HL-60/S4 treated with retinoic acid at 250 ng/mL for 4 days and 3 days (cell line): Measurements from ENCODE around the gene GDAP2.
"Not testable (repeated sequence)": the region's sequence is repeated elsewhere in the genome, so short reads cannot be mapped to it uniquely, and the experiment has no call there.

Source experiments
- in situ Hi-C: fragments of 300-500 bp; cut with MboI; formaldehyde crosslinking; loops from 2 replicates; pipeline ENCODE4 v1.7.0; 2022; ENCODE audit warnings: low sequenced_read_pairs

GDAP2 gene

GRCh38 chr1:117902944-117903343, 26.5 kb downstream of the GDAP2 start:
- in situ Hi-C loops, result loop anchor here (10.0 kb wide), 1 partner anchor 378 kb away; no protein-coding TSS in a partner anchor

- in situ Hi-C loops, result loop anchor here (10.0 kb wide), 1 partner anchor 375 kb away; no protein-coding TSS in a partner anchor
These were observed 29.6 kb downstream of the GDAP2 start for GRCh38 chr1:117899801-117900200.

DNA sequence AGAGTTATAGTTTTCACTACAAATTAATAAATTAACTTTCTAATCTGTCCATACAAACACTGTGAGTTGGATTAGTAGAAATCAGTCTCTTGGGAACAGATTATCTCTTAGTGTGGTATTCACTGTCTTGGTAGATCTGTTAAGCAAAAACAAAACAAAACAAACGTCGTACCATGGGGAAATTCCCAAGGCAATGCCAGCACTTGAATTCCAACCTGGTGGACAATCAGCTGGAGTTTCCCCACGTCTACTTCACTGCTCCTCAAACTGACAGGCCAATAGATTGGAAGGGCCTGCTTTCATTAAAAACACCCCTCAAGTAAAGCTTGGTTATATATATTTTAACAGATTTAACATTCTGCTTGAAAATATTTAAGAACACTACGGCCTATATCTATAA, 31.9 kb downstream of the GDAP2 start:
- in situ Hi-C loops, result no loop called here

- in situ Hi-C loops, result no loop called here
These were observed 33.8 kb downstream of the GDAP2 start for GRCh38 chr1:117895482-117896114.

- in situ Hi-C loops, result no loop called here
These were observed 35.3 kb downstream of the GDAP2 start for GRCh38 chr1:117894078-117894477.

- in situ Hi-C loops, result no loop called here
These were observed 36.9 kb downstream of the GDAP2 start for GRCh38 chr1:117892512-117892911.

DNA sequence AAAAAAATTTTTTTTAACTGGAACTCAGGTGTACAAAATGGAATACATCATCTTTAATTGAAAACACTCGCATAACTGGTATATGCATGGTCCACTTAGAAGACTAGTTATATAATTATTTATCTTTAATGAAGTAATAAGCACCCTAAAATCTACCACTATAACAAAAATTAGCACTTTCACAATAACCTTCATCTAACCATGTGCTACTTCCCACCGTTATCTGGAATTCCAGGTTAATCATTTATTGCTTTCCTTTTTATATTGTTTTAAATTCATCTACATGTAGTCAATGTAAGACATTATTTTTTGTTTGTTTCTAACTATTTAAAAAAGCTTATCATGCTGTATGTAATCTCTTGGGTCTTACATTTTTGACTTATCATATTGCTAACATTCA, 39.0 kb downstream of the GDAP2 start:
- in situ Hi-C loops, result no loop called here

DNA sequence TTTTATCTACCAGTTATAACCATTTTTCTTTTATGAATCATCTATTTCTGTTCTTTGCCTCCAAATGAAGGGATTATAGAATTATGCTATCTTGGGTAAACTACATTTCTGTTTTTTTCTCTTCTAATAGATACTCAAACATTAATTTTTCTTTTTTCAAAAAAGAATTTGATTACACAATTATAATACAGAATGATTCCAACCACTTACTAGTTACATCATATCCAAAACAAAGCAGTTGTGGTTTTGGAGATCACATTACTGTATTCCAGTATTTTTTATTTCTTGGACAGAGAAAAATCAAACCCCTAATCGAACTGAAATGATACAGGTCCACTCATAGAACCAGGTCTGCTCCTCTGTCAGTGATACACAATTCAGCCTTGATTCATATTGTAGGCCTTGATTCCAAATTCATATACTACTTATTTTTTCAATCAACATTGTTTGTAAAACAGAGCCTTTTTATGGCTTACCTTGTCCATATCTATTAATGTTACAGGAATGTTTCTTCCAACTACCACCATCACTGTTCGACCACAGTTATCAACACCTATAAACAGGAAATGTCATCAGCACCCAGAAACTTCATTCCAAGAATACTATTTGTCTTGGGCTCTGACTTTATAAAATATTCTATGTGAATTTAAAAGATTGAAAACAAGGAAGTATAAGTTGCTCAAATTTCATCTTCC, 43.2 kb downstream of the GDAP2 start:
- in situ Hi-C loops, result no loop called here

- in situ Hi-C loops, result no loop called here
These were observed 45.8 kb downstream of the GDAP2 start for GRCh38 chr1:117883616-117884015.

DNA sequence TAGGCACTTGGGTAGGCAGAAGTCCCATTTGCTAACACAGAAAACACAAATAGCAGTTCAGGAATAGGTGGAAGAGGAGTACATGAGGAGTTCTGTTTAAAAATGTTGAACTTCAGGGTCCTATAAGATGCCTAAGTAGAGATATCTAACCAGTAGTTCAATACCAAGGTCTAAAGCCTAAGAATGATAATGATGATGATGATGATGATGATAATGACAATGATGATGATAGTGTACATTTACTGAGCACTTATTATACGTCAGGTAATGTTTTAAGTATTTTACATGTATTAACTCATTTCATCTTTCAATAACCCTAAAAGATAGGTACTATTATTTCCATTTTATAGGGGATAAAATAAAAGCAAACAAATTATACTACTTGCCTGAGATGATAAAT, 50.1 kb downstream of the GDAP2 start:
- in situ Hi-C loops, result no loop called here

GRCh38 chr1:117877823-117878222, 51.6 kb downstream of the GDAP2 start:
- in situ Hi-C loops, result no loop called here

- in situ Hi-C loops, result no loop called here
These were observed 58.4 kb downstream of the GDAP2 start for GRCh38 chr1:117871013-117871412.

DNA sequence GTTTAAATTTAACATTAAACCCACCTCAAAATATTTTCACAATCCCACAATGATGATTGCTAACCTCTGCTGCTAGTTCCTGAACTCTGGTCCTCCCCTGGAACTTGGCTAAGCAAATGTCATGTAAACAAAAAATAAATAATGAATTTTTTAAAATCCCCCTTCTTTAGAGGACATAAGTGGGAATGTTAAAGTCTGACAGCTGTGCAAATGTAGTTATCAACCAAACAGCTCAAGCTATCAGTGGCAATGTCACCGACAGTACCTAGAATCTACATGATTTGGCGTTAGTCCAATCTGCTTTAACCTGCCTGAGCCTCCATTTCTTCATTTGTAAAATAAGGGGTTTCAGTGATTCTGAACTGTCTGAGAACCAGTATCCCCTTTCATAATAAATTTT, 67.7 kb downstream of the GDAP2 start:
- in situ Hi-C loops, result no loop called here

GRCh38 chr1:117860896-117861610, 68.4 kb downstream of the GDAP2 start:
- in situ Hi-C loops, result no loop called here

- in situ Hi-C loops, result no loop called here
These were observed 69.5 kb downstream of the GDAP2 start for GRCh38 chr1:117859901-117860300.

- in situ Hi-C loops, result no loop called here
These were observed 72.0 kb downstream of the GDAP2 start for GRCh38 chr1:117857418-117857817.

DNA sequence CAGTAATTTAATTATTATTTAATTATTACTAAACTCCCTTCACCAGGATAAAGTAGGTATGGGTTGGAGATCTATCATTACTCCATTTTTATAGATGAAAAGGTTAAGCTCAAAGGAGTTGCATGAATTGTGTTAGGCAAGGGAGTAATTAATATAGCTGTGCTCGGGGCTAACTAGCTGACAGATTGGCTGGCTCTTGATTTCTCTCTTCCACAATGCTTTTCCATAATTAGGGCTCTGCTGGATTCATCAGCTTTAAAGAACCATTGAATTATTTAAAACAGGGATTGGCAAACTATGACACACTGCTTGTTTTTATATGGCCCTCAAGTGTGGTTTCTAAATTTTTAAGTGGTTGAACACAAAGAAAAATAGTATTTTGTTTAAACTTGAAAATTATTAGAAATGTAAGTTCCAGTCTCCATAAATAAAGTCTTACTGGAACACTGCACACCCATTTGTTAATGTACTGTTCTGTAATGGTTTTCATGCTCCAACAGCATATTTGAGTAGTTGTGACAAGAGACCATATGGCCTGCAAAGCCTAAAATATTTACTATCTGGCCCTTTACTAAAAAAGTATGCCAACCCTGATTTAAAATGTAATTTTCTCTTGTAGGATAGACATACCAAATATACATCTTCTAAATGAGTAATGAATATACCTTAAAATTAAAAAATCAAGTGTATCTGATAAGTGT, 76.4 kb downstream of the GDAP2 start:
- in situ Hi-C loops, result no loop called here

DNA sequence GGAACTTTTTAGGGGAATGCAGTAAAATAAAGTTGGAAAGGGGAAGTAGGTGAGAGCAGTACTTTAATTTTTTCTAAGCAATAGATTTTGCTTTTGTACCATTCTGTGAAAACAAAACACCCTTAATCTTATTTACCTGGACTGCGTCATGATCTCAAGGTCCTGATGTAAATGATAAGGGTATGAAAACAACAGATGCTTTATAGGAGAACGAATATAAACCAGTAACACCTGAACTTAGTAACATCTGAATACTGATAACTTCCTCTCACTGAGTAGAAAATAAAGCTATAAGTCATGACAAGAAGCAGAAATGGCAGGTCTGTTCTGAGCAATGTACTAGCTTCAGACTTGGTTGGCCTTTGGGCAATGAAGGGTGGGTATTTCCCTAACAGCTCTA, 77.7 kb downstream of the GDAP2 start:
- in situ Hi-C loops, result no loop called here

GRCh38 chr1:117846674-117847425, 82.6 kb downstream of the GDAP2 start:
- in situ Hi-C loops, result no loop called here

DNA sequence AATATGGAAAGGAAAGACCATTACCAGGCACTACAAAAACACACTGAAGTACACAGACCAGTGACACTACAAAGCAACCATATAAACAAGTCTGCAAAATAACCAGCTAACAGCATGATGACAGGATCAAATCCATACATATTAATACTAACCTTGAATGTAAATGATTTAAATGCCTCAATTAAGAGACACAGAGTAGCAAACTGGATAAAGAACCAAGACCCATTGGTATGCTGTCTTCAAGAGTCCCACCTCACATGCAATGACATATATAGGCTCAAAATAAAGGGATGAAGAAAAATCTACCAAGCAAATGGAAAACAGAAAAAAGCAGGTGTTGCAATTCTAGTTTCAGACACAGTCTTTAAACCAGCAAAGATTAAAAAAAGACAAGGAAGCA, 84.9 kb downstream of the GDAP2 start:
- in situ Hi-C loops, result not testable (repeated sequence)

DNA sequence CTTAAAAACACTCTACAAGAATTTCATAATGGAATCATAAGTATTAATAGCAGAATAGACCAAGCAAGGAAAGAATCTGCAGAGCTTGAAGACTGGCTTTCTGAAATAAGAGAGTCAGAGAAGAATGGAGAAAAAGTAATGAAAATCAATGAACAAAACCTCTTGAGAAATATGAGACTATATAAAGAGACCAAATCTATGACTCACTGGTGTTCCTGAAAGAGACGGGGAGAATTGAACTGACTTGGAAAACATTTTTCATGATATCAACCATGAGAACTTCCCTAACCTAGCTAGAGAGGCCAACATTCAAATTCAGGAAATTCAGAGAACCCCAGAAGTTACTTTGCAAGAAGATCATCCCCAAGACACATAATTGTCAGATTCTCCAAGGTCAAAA, 85.6 kb downstream of the GDAP2 start:
- in situ Hi-C loops, result no loop called here
